HG03575 (cell line): ENCODE measurements around the gene IL18.
"Not testable (repeated sequence)": the region's sequence is repeated elsewhere in the genome, so short reads cannot be mapped to it uniquely, and the experiment has no call there.

Source experiments
- ATAC-seq: cut with Tn5 transposase; IDR thresholded peaks from one replicate; pipeline ENCODE4 v1.9.1; 2021; ENCODE audit not compliant: unreplicated experiment, insufficient number of reproducible peaks, low FRiP score; ENCODE audit errors: extremely low read depth

The IL18 gene

GRCh38 chr11:112174789-112175598 lies 11.1 kb upstream of the IL18 start, which contains the start of gene BCO2:
Gene BCO2 (plus strand): TSS chr11:112175512. CDS start chr11:112175602, 90 bp downstream.
- ATAC-seq, result no peak

GRCh38 chr11:112173152-112173551 lies 9.3 kb upstream of the IL18 start:
- no peak for ATAC-seq

GRCh38 chr11:112172362-112172994 lies 8.6 kb upstream of the IL18 start:
- ATAC-seq, result peak; percentile 60

- no peak for ATAC-seq
These were observed 3.3 kb upstream of the IL18 start, which contains the start of gene TEX12 for GRCh38 chr11:112167145-112167544. Gene TEX12 (plus strand): TSS chr11:112167372. CDS start chr11:112169269, 1,897 bp downstream.

- ATAC-seq, result no peak
These were observed 2.7 kb upstream of the IL18 start for GRCh38 chr11:112166562-112166961.

GRCh38 chr11:112165049-112165448 lies 1.2 kb upstream of the IL18 start:
- no peak for ATAC-seq

- ATAC-seq, result no peak
These were observed 940 bp downstream of the IL18 start for GRCh38 chr11:112162761-112163546.

GRCh38 chr11:112162200-112162599 lies 1.7 kb downstream of the IL18 start:
- ATAC-seq, result not testable (repeated sequence)

GRCh38 chr11:112161012-112161411 lies 2.9 kb downstream of the IL18 start:
- no peak for ATAC-seq

GRCh38 chr11:112160091-112160848 lies 3.6 kb downstream of the IL18 start:
- no peak for ATAC-seq

- no peak for ATAC-seq
These were observed 4.5 kb downstream of the IL18 start for GRCh38 chr11:112159098-112160065.

- no peak for ATAC-seq
These were observed 6.7 kb downstream of the IL18 start for GRCh38 chr11:112156956-112157766.

GRCh38 chr11:112156153-112156955 lies 7.5 kb downstream of the IL18 start:
- no peak for ATAC-seq

- no peak for ATAC-seq
These were observed 13.4 kb downstream of the IL18 start for GRCh38 chr11:112150517-112150916.

GRCh38 chr11:112143597-112143996 lies 20.3 kb downstream of the IL18 start:
- no peak for ATAC-seq

GRCh38 chr11:112134473-112134872 lies 29.4 kb downstream of the IL18 start:
- ATAC-seq, result no peak
